ENCODE data around the gene GDPD1. TPM values are rescaled to one million over a fixed set of nuclear protein-coding genes. Genes with fewer than 3 reads are reported as not detected.

GDPD1 gene
- total RNA-seq, 2 experiments from 2014 or later: 1.3 to 5.0 TPM

DNA sequence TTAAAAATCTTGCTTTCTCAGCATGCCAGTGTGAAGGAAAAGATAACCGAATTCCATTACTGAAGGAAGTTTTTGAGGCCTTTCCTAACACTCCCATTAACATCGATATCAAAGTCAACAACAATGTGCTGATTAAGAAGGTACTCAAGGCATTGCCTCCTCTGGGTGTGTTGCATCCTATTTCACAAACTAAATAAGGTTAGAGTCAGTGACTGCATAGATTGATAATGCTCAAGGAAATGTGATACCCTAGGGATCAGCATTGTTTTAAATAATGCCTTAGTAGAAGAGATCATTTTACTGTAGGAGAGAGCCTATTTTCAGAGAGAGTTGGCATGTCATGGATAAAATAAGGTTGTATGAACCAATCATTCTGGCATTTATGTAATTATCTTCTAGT, 36.8 kb downstream of the GDPD1 start:
- Histone ChIP-seq H3K9me2 (ENCODE audit: insufficient read depth, low read length) (no peaks in the 10 kb centered on the region), H3K4me1 (ENCODE audit: insufficient read depth, low read length, poor library complexity, severe bottlenecking) (no peaks in the 10 kb centered on the region), H3K36me3 (ENCODE audit: insufficient read depth, low read length) (no peaks in the 10 kb centered on the region), H3K27ac (ENCODE audit: low read depth, low read length, poor library complexity, severe bottlenecking) (no peak overlapping the region), H3K4me3 (ENCODE audit: low read depth, low read length, poor library complexity, severe bottlenecking) (no peak overlapping the region), H4K20me1 (ENCODE audit: insufficient read depth, low read length) (no peaks in the 10 kb centered on the region), H3K79me2 (ENCODE audit: insufficient read depth, low read depth, low read length) (no peaks in the 10 kb centered on the region), H3K4me2 (ENCODE audit: low read length) (no peak overlapping the region), H2AFZ (ENCODE audit: low read length) (no peak overlapping the region), H3K9me3 (ENCODE audit: low read length) (no peaks in the 10 kb centered on the region)
- CTCF ChIA-PET (ENCODE audit: unreplicated experiment): no interaction called here
- POLR2A ChIA-PET: interaction anchor here (0.6 kb wide), 1 partner anchor 20 kb away, joined by 3 read pairs; no protein-coding TSS in a partner anchor
- no peak for DNase-seq (ENCODE audit: low spot score)
- intact Hi-C loops (cut with micrococcal nuclease; ENCODE audit: unreplicated experiment): no loop called here
- TF ChIP-seq EZH2phosphoT487 (IDR thresholded peaks at IDR 0.05; ENCODE audit: borderline replicate concordance, low read depth, low read length): no peak
- TF ChIP-seq, protein P1, sequence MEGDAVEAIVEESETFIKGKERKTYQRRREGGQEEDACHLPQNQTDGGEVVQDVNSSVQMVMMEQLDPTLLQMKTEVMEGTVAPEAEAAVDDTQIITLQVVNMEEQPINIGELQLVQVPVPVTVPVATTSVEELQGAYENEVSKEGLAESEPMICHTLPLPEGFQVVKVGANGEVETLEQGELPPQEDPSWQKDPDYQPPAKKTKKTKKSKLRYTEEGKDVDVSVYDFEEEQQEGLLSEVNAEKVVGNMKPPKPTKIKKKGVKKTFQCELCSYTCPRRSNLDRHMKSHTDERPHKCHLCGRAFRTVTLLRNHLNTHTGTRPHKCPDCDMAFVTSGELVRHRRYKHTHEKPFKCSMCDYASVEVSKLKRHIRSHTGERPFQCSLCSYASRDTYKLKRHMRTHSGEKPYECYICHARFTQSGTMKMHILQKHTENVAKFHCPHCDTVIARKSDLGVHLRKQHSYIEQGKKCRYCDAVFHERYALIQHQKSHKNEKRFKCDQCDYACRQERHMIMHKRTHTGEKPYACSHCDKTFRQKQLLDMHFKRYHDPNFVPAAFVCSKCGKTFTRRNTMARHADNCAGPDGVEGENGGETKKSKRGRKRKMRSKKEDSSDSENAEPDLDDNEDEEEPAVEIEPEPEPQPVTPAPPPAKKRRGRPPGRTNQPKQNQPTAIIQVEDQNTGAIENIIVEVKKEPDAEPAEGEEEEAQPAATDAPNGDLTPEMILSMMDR (conservative IDR thresholded peaks at IDR 0.05; ENCODE audit: low read length): no peak
- no TSS peak for BruUV-seq (replicated peaks)

DNA sequence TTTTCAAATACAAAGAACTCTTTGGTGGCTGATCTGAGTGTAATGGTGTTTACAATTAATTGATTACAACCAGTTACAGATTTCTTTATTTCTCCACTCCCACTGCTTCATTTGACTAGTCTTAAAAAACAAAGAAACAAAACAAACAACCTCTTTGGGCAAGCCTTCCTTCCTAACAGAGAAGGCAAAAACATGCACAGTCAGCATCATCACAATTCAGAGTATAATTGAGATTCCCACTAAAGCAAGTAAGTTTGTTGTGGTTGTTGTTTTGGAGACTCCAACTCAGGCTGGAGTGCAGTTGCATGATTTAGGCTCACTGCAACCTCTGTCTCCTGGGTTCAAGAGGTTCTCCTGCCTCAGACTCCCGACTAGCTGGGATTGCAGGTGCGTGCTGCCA, 40.4 kb downstream of the GDPD1 start:
- TF ChIP-seq, protein P1 (conservative IDR thresholded peaks at IDR 0.05; ENCODE audit: low read length): no peak
- TF ChIP-seq EZH2phosphoT487 (IDR thresholded peaks at IDR 0.05; ENCODE audit: borderline replicate concordance, low read depth, low read length): no peak
- no peak overlapping the region for H3K27ac ChIP-seq (ENCODE audit: low read depth, low read length, poor library complexity, severe bottlenecking)
- H3K4me3 ChIP-seq (ENCODE audit: low read depth, low read length, poor library complexity, severe bottlenecking): no peak overlapping the region
- intact Hi-C loops (cut with micrococcal nuclease; ENCODE audit: unreplicated experiment): no loop called here
- ChIA-PET CTCF (ENCODE audit: unreplicated experiment) (no interaction called here), POLR2A (no interaction called here)
- no peaks in the 10 kb centered on the region for H3K79me2 ChIP-seq (ENCODE audit: insufficient read depth, low read depth, low read length)
- H4K20me1 ChIP-seq (ENCODE audit: insufficient read depth, low read length): no peaks in the 10 kb centered on the region
- no peak for DNase-seq (ENCODE audit: low spot score)
- BruUV-seq (replicated peaks): no TSS peak
- no peaks in the 10 kb centered on the region for H3K4me1 ChIP-seq (ENCODE audit: insufficient read depth, low read length, poor library complexity, severe bottlenecking)
- no peak overlapping the region for H3K4me2 ChIP-seq (ENCODE audit: low read length)
- no peak overlapping the region for H2AFZ ChIP-seq (ENCODE audit: low read length)
- no peaks in the 10 kb centered on the region for H3K9me3 ChIP-seq (ENCODE audit: low read length)
- no peaks in the 10 kb centered on the region for H3K36me3 ChIP-seq (ENCODE audit: insufficient read depth, low read length)
- H3K9me2 ChIP-seq (ENCODE audit: insufficient read depth, low read length): no peaks in the 10 kb centered on the region

DNA sequence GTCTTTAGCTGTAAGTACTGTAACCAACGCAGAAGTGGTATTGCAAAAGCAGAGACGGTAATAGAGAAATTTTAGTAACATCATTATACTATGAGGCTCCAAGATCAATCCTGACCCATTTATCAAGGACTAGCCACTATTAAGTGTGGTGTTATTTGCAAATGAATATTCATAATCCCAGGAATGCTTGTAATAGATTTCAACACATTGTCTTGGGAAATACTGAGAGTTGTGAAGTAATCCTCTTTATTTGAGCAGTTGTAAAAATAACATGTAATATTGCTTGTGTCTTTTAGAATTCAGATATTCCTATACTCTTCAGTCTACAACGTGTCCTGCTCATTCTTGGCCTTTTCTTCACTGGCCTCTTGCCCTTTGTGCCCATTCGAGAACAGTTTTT, 46.4 kb downstream of the GDPD1 start:
- intact Hi-C loops (cut with micrococcal nuclease; ENCODE audit: unreplicated experiment): no loop called here
- Histone ChIP-seq H3K36me3 (ENCODE audit: insufficient read depth, low read length) (no peaks in the 10 kb centered on the region), H3K27ac (ENCODE audit: low read depth, low read length, poor library complexity, severe bottlenecking) (no peak overlapping the region), H4K20me1 (ENCODE audit: insufficient read depth, low read length) (no peaks in the 10 kb centered on the region), H3K4me2 (ENCODE audit: low read length) (no peak overlapping the region), H3K79me2 (ENCODE audit: insufficient read depth, low read depth, low read length) (no peaks in the 10 kb centered on the region), H2AFZ (ENCODE audit: low read length) (no peak overlapping the region), H3K4me1 (ENCODE audit: insufficient read depth, low read length, poor library complexity, severe bottlenecking) (no peaks in the 10 kb centered on the region), H3K9me3 (ENCODE audit: low read length) (no peaks in the 10 kb centered on the region), H3K4me3 (ENCODE audit: low read depth, low read length, poor library complexity, severe bottlenecking) (no peak overlapping the region), H3K9me2 (ENCODE audit: insufficient read depth, low read length) (no peaks in the 10 kb centered on the region)
- CTCF ChIA-PET (ENCODE audit: unreplicated experiment): no interaction called here
- TF ChIP-seq, protein P1 (conservative IDR thresholded peaks at IDR 0.05; ENCODE audit: low read length): no peak
- TF ChIP-seq EZH2phosphoT487 (IDR thresholded peaks at IDR 0.05; ENCODE audit: borderline replicate concordance, low read depth, low read length): no peak
- POLR2A ChIA-PET: interaction anchor here (0.8 to 1.3 kb wide), 2 partner anchors 12 to 967 kb away, joined by 3 to 5 read pairs; no protein-coding TSS in a partner anchor
- DNase-seq (ENCODE audit: low spot score): no peak
- BruUV-seq (replicated peaks): no TSS peak
